ENCODE measurements around the gene SPCS1. TPM values are rescaled to one million over a fixed set of nuclear protein-coding genes. Genes with fewer than 3 reads are reported as not detected.

Gene SPCS1
- total RNA-seq, 1 donor from 2014 or later, result 68.5 TPM

DNA sequence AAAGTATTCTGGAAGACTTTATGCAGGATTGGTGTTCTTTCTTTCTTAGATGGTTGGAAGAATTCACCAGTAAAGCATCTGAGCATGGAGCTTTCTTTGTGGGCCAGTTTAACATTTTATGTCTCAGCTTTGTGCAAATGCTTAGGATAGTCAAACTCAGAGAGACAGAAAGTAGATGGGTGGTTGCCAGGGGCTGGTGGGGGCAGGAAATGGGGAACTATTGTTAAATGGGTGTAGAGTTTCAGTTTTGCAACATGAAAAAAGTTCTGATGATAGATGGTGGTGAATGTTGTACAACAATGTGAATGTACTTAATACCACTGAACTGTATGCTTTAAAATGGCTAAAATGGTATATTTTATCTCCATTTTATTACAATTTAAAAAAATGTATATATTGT, 24.8 kb downstream of the SPCS1 start:
- Histone ChIP-seq H3K27me3 (no peaks in the 10 kb centered on the region), H3K9me3 (peaks cover 5% of the 10 kb centered on the region), H3K36me3 (peaks cover 0 to 32% of the 10 kb centered on the region in 2 donors), H3K4me1 (no peaks in the 10 kb centered on the region), H3K27ac (no peak overlapping the region), H3K4me3 (no peak overlapping the region)
- TF ChIP-seq POLR2A (IDR thresholded peaks at IDR 0.05), result no peak
- intact Hi-C loops (cut with DNase I), result no loop called here
- DNase-seq (ENCODE audit: extremely low spot score in 2 of 2), result no peak

DNA sequence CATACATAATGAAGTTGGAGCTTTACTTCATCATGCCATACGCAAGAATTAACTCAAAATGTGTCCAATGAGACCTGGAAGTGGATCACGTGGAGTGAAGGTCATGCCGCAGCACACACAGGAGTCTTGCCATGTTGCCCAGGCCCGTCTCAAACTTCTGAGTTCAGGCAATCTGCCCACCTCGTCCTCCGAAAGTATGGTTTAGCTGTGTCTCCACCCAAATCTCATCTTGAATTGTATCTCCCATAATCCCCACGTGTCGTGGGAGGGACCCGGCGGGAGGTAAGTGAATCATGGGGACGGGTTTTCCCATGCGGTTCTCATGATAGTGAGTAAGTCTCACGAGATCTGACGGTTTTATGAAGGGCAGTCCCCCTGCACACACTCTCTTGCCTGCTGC, 25.7 kb downstream of the SPCS1 start:
- no peak for DNase-seq (ENCODE audit: extremely low spot score in 2 of 2)
- no peak overlapping the region for H3K27ac ChIP-seq
- H3K27me3 ChIP-seq, result no peaks in the 10 kb centered on the region
- TF ChIP-seq, protein P1, sequence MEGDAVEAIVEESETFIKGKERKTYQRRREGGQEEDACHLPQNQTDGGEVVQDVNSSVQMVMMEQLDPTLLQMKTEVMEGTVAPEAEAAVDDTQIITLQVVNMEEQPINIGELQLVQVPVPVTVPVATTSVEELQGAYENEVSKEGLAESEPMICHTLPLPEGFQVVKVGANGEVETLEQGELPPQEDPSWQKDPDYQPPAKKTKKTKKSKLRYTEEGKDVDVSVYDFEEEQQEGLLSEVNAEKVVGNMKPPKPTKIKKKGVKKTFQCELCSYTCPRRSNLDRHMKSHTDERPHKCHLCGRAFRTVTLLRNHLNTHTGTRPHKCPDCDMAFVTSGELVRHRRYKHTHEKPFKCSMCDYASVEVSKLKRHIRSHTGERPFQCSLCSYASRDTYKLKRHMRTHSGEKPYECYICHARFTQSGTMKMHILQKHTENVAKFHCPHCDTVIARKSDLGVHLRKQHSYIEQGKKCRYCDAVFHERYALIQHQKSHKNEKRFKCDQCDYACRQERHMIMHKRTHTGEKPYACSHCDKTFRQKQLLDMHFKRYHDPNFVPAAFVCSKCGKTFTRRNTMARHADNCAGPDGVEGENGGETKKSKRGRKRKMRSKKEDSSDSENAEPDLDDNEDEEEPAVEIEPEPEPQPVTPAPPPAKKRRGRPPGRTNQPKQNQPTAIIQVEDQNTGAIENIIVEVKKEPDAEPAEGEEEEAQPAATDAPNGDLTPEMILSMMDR (IDR thresholded peaks at IDR 0.05), result no peak
- TF ChIP-seq POLR2A (IDR thresholded peaks at IDR 0.05), result no peak
- no peak for TF ChIP-seq POLR2AphosphoS5 (IDR thresholded peaks at IDR 0.05; ENCODE audit: insufficient read depth in 1 of 2, low read depth in 1 of 2)
- intact Hi-C loops (cut with DNase I), result no loop called here
- no peak overlapping the region for H3K4me3 ChIP-seq
- H3K9me3 ChIP-seq, result peaks cover 5% of the 10 kb centered on the region
- H3K4me1 ChIP-seq, result no peaks in the 10 kb centered on the region
- peaks cover 0 to 39% of the 10 kb centered on the region in 2 donors for H3K36me3 ChIP-seq

DNA sequence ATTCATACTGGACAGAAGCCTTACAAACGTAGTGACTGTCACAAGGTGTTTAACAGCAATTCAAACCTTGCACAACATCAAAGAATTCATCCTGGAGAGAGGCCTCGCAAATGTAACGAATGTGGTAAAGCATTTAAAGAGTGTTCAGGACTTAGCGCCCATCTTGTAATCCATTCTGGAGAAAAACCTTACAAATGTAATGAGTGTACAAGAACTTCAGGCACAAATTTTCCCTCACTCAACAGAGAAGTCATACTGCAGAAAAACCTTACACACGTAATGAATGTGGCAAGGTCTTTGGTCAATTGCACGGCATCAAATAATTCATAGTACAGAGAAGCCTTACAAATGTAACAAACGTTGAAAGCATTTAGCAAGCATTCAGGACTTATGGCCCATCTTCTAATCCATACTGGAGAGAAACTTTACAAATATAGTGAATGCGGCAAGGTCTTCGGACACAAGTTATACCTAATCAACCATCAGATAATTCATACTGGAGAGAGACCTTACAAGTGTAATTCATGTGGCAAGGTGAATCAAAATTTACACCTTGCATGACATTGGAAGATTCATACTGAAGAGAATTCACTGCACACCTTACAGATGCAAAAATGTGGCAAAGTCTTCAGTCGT, 27.5 kb downstream of the SPCS1 start:
- no peak for DNase-seq (ENCODE audit: extremely low spot score in 2 of 2)
- TF ChIP-seq POLR2A (IDR thresholded peaks at IDR 0.05), result no peak
- TF ChIP-seq, protein P1 (IDR thresholded peaks at IDR 0.05), result no peak
- no peak for TF ChIP-seq POLR2AphosphoS5 (IDR thresholded peaks at IDR 0.05; ENCODE audit: insufficient read depth in 1 of 2, low read depth in 1 of 2)
- H3K27ac ChIP-seq, result no peak overlapping the region
- intact Hi-C loops (cut with DNase I), result no loop called here
- no peaks in the 10 kb centered on the region for H3K4me1 ChIP-seq
- no peak overlapping the region for H3K4me3 ChIP-seq
- H3K36me3 ChIP-seq, result peaks cover 0 to 52% of the 10 kb centered on the region in 2 donors
- H3K9me3 ChIP-seq, result peaks cover 5% of the 10 kb centered on the region
- H3K27me3 ChIP-seq, result no peaks in the 10 kb centered on the region

DNA sequence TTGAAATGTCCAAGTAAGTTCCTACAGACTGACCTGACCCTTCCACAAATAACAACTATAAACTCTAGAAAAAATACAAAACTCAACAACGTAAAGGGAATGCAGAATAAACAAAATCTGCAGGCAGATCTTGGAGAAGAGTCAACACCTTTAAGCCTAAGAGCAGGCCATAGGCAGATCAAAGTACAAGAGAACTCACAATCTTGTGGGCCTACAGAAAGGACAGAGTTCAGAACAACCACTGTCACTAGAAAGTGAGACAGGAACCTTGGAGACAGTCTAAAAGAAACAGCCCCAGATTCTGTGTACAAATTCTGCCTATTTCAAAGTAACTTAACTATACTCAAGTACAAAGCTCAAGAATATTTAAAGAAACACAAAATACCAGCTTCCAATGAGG, 33.8 kb downstream of the SPCS1 start:
- H3K27me3 ChIP-seq, result no peaks in the 10 kb centered on the region
- TF ChIP-seq POLR2A (IDR thresholded peaks at IDR 0.05) (no peak), POLR2AphosphoS5 (IDR thresholded peaks at IDR 0.05; ENCODE audit: insufficient read depth in 1 of 2, low read depth in 1 of 2) (no peak)
- TF ChIP-seq, protein P1 (IDR thresholded peaks at IDR 0.05), result no peak
- intact Hi-C loops (cut with DNase I), result loop anchor here (10.0 kb wide), 1 partner anchor 195 kb away; no protein-coding TSS in a partner anchor
- H3K4me3 ChIP-seq, result no peak overlapping the region
- DNase-seq (ENCODE audit: extremely low spot score in 2 of 2), result no peak
- peaks cover 0 to 77% of the 10 kb centered on the region in 2 donors for H3K36me3 ChIP-seq
- no peak overlapping the region for H3K27ac ChIP-seq
- H3K4me1 ChIP-seq, result no peaks in the 10 kb centered on the region
- H3K9me3 ChIP-seq, result no peaks in the 10 kb centered on the region

DNA sequence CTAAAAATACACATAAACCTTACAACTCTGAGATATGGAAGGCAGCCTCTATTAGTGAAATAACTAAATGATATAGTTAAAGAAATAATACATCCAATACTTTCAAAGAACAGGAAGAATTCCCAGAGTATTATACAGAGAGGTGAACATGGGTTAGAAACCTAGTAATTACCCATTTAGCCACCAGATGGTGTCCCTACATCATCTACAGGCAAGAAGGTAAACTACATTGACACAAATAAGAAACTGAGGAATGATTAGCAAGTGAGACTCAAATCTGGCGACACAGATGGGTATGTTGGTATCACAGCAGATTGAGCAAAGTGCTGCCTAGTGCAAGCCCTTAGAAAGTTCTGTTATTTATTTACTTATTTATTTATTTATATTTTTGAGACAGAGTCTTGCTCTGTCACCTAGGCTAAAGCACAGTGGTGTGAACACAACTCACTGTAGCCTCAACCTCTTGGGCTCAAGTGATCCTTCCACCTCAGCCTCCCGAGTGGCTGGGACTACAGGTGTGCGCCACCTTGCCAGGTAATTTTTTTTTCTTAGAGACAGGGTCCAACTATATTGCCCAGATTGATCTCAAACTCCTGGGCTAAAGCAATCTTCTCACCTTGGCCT, 36.6 kb downstream of the SPCS1 start:
- peaks cover 0 to 88% of the 10 kb centered on the region in 2 donors for H3K36me3 ChIP-seq
- intact Hi-C loops (cut with DNase I), result loop anchor here (10.0 kb wide), 1 partner anchor 192 kb away; no protein-coding TSS in a partner anchor

More for the DNA sequence above, 36.6 kb downstream of the SPCS1 start:
- no peak overlapping the region for H3K27ac ChIP-seq
- H3K4me1 ChIP-seq, result no peaks in the 10 kb centered on the region
- TF ChIP-seq POLR2AphosphoS5 (IDR thresholded peaks at IDR 0.05; ENCODE audit: insufficient read depth in 1 of 2, low read depth in 1 of 2), result no peak
- TF ChIP-seq, protein P1 (IDR thresholded peaks at IDR 0.05), result peak in 2 of 3 experiments; percentile 23 to 37
- H3K27me3 ChIP-seq, result no peaks in the 10 kb centered on the region
- no peaks in the 10 kb centered on the region for H3K9me3 ChIP-seq
- no peak overlapping the region for H3K4me3 ChIP-seq
- no peak for DNase-seq (ENCODE audit: extremely low spot score in 2 of 2)
